Gastroesophageal sphincter (tissue), 3 donors: ENCODE measurements around the gene SLC39A3.

ENCODE experiments used
- CTCF ChIP-seq, 4 experiments: fragments of 200-600 bp in 2 of 4; fragments of 450-650 bp in 2 of 4; sonication (generic) in 1 of 4; IDR thresholded peaks; one replicate each; pipeline ENCODE4 v1.5.1; 2017 to 2019; ENCODE audit warnings: antibody characterized with exemption in 4 of 4, mild to moderate bottlenecking in 2 of 4, moderate library complexity in 2 of 4
- EP300 ChIP-seq: sonication (generic); formaldehyde crosslinking; IDR thresholded peaks from one replicate; pipeline ENCODE4 v1.6.1; 2017; ENCODE audit warnings: antibody characterized with exemption, mild to moderate bottlenecking

DNA sequence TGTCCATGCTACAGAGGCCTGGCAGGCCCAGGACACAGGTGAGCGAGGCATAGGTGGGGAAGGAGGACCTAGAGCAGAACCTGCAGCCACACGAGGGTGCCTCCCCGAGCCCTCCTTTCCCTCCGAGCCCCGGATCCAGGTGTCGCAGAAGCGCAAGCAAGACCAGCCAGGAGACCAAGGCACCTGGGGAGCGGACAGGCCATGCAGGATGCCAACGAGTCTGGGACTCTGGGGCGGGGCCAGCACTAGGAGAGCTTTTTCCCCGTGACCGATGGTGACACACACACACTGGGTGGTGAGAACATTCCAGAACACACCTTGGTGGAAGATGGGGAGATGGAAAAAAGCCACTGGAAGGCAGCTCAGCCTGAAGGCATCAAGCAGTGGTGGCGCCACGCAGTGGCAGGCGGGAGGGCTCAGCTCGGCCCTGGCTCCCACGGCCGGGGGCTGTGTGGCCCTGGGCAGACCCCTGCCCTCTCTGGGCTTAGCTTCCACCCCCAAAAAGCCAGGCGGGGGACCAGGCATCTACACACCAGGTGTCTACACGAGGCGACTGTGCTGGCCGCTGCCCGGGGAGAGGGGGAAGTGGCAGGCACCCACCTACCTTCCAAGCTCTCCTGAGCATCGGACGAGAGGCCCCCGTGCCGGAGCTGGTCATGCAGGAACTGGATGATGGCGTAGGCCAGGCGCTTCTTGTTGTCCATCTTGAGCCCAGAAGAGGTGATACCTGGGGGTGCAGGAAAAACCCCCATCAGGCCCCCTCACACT, 28.7 kb upstream of the SLC39A3 start:
- no peak for TF ChIP-seq CTCF (IDR thresholded peaks at IDR 0.05)
- no peak for TF ChIP-seq EP300
